ENCODE results near the gene SSB. TPM values are rescaled to one million over a fixed set of nuclear protein-coding genes. Genes with fewer than 3 reads are reported as not detected.

The SSB gene
- total and polyA plus RNA-seq, 4 donors = 29.9 to 61.4 (median 42.2) TPM

DNA sequence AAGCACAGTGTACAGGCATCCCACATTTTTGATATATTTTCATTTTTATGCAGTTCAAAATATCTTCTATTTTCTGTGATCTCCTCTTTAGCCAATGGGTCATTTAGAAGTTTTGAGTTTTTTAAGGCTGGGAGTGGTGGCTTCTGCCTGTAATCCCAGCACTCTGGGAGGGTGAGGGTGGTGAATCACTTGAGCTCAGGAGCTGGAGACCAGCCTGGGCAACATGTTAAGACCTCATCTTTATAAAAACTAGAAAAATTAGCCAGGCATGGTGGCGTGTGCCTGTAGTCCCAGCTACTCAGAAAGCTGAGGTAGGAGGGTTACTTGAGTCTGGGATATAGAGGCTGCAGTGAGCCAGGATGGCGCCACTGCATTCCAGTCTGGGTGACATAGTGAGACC lies 46.3 kb downstream of the SSB start:
- no peak for TF ChIP-seq YY1 (IDR thresholded peaks at IDR 0.05)
- TF ChIP-seq HNF4G (IDR thresholded peaks at IDR 0.05) = no peak
- no peak for TF ChIP-seq RXRA (IDR thresholded peaks at IDR 0.05)
- TF ChIP-seq, protein P1, sequence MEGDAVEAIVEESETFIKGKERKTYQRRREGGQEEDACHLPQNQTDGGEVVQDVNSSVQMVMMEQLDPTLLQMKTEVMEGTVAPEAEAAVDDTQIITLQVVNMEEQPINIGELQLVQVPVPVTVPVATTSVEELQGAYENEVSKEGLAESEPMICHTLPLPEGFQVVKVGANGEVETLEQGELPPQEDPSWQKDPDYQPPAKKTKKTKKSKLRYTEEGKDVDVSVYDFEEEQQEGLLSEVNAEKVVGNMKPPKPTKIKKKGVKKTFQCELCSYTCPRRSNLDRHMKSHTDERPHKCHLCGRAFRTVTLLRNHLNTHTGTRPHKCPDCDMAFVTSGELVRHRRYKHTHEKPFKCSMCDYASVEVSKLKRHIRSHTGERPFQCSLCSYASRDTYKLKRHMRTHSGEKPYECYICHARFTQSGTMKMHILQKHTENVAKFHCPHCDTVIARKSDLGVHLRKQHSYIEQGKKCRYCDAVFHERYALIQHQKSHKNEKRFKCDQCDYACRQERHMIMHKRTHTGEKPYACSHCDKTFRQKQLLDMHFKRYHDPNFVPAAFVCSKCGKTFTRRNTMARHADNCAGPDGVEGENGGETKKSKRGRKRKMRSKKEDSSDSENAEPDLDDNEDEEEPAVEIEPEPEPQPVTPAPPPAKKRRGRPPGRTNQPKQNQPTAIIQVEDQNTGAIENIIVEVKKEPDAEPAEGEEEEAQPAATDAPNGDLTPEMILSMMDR (IDR thresholded peaks at IDR 0.05; ENCODE audit: low read depth, low read length, missing input control) = no peak
- TF ChIP-seq NR2F2 (IDR thresholded peaks at IDR 0.05) = no peak
- TF ChIP-seq TAF1 (conservative IDR thresholded peaks at IDR 0.05) = no peak
- TF ChIP-seq ATF3 (IDR thresholded peaks at IDR 0.05) = no peak
- TF ChIP-seq REST (IDR thresholded peaks at IDR 0.05) = no peak
- TF ChIP-seq JUND (IDR thresholded peaks at IDR 0.05) = no peak
- no peak for TF ChIP-seq HNF4A (conservative IDR thresholded peaks at IDR 0.05)
- no peak for TF ChIP-seq FOXA1 (IDR thresholded peaks at IDR 0.05)
- no peak for TF ChIP-seq EGR1 (IDR thresholded peaks at IDR 0.05; ENCODE audit: low read depth in 2 of 2)
- no peak for TF ChIP-seq ZBTB33 (IDR thresholded peaks at IDR 0.05)
- TF ChIP-seq RAD21 (IDR thresholded peaks at IDR 0.05) = no peak
- TF ChIP-seq FOXA2 (IDR thresholded peaks at IDR 0.05) = no peak
- no peak for TF ChIP-seq MAX (IDR thresholded peaks at IDR 0.05)
- DNase-seq (ENCODE audit: low spot score) = no peak
- H3K4me1 ChIP-seq (ENCODE audit: control insufficient read depth in 4 of 4, insufficient read depth in 4 of 4, low read length in 3 of 4) = peaks cover 7 to 19% (median 13%) of the 10 kb centered on the region in 4 donors

More for the DNA sequence above, 46.3 kb downstream of the SSB start:
- H3K27me3 ChIP-seq (ENCODE audit: control insufficient read depth in 4 of 4, insufficient read depth in 4 of 4, low read length in 3 of 4) = no peaks in the 10 kb centered on the region
- H3K4me3 ChIP-seq (ENCODE audit: low read depth in 1 of 3, low read length in 3 of 3) = no peak overlapping the region
- no peak overlapping the region for H3K27ac ChIP-seq (ENCODE audit: low read depth in 1 of 2, low read length in 2 of 2)
- WGBS = 99% methylated on average over 2 of the region's 2 CpGs
- peaks cover 0 to 3% (median under 1%) of the 10 kb centered on the region in 4 donors for H3K36me3 ChIP-seq (ENCODE audit: control insufficient read depth in 4 of 4, insufficient read depth in 3 of 4, low read depth in 1 of 4, low read length in 3 of 4)
- no peak overlapping the region for H3K9ac ChIP-seq (ENCODE audit: low read depth in 1 of 2, low read length in 2 of 2)
- no peaks in the 10 kb centered on the region for H3K9me3 ChIP-seq (ENCODE audit: control insufficient read depth in 4 of 4, low read length in 3 of 4)

Measured in liver (tissue), 9 donors.